ENCODE measurements around the gene CTAGE15. TPM values are rescaled to one million over a fixed set of nuclear protein-coding genes. Genes with fewer than 3 reads are reported as not detected.

The CTAGE15 gene
- total and polyA plus RNA-seq, 2 of the 13 experiments (the other 11 are each of a cell fraction or from before 2014, with no cell fraction given) = not detected

Small RNAs within 50 kb of the gene (small RNA-seq; reads per million reads assigned to genes)
- gene AC073264.2 (ENCODE audit: insufficient read depth in 2 of 3, insufficient read length in 3 of 3, low read depth in 2 of 3, low replicate concordance in 1 of 3) (0 reads per million in 3 experiments), gene RNU6-162P (ENCODE audit: insufficient read depth in 2 of 3, insufficient read length in 3 of 3, low read depth in 2 of 3, low replicate concordance in 1 of 3) (0 reads per million in 3 experiments)

Other genes starting within 250 kb of the CTAGE15 start
- 0.07 TPM in 1 of 2 replicates, not detected in the other for gene FAM131B, start 209.1 kb upstream of the CTAGE15 start, total RNA-seq (2016; rRNA removed; fragmentation: Illumina TruSeq; extraction: Trizol)
- not detected in 2 replicates for gene FAM131B, start 209.1 kb upstream of the CTAGE15 start, polyA plus RNA-seq (2011; rRNA removed)
- gene ZYX, start 190.5 kb upstream of the CTAGE15 start, total RNA-seq (2016; rRNA removed; fragmentation: Illumina TruSeq; extraction: Trizol) = 13.1 and 13.7 TPM in 2 replicates
- gene ZYX, start 190.5 kb upstream of the CTAGE15 start, polyA plus RNA-seq (2011; rRNA removed) = 9.9 and 10.5 TPM in 2 replicates
- gene EPHA1, start 162.9 kb upstream of the CTAGE15 start, total RNA-seq (2016; rRNA removed; fragmentation: Illumina TruSeq; extraction: Trizol) = 7.7 and 17.1 TPM in 2 replicates
- gene EPHA1, start 162.9 kb upstream of the CTAGE15 start, polyA plus RNA-seq (2011; rRNA removed) = 4.6 and 8.1 TPM in 2 replicates
- not detected in 2 replicates for gene TAS2R60, start 128.3 kb upstream of the CTAGE15 start, total RNA-seq (2016; rRNA removed; fragmentation: Illumina TruSeq; extraction: Trizol)
- gene TAS2R60, start 128.3 kb upstream of the CTAGE15 start, polyA plus RNA-seq (2011; rRNA removed) = not detected in 2 replicates
- not detected in 2 replicates for gene TAS2R41, start 93.9 kb upstream of the CTAGE15 start, total RNA-seq (2016; rRNA removed; fragmentation: Illumina TruSeq; extraction: Trizol)
- not detected in 2 replicates for gene TAS2R41, start 93.9 kb upstream of the CTAGE15 start, polyA plus RNA-seq (2011; rRNA removed)
- gene TCAF2, start 49.2 kb downstream of the CTAGE15 start, total RNA-seq (2016; rRNA removed; fragmentation: Illumina TruSeq; extraction: Trizol) = 0.04 TPM in 1 of 2 replicates, not detected in the other
- 1.8 and 2.8 TPM in 2 replicates for gene TCAF2, start 49.2 kb downstream of the CTAGE15 start, polyA plus RNA-seq (2011; rRNA removed)
- not detected in 2 replicates for gene CTAGE6, start 185.9 kb downstream of the CTAGE15 start, total RNA-seq (2016; rRNA removed; fragmentation: Illumina TruSeq; extraction: Trizol)
- 0.09 and 0.12 TPM in 2 replicates for gene CTAGE6, start 185.9 kb downstream of the CTAGE15 start, polyA plus RNA-seq (2011; rRNA removed)